ENCODE measurements around the gene ZNF333. TPM values are rescaled to one million over a fixed set of nuclear protein-coding genes. Genes with fewer than 3 reads are reported as not detected.
A peak's percentile ranks its signal among the peaks of the same experiment; 100 is the strongest.

ZNF333 gene
- total RNA-seq, 1 donor: 31.1 TPM

DNA sequence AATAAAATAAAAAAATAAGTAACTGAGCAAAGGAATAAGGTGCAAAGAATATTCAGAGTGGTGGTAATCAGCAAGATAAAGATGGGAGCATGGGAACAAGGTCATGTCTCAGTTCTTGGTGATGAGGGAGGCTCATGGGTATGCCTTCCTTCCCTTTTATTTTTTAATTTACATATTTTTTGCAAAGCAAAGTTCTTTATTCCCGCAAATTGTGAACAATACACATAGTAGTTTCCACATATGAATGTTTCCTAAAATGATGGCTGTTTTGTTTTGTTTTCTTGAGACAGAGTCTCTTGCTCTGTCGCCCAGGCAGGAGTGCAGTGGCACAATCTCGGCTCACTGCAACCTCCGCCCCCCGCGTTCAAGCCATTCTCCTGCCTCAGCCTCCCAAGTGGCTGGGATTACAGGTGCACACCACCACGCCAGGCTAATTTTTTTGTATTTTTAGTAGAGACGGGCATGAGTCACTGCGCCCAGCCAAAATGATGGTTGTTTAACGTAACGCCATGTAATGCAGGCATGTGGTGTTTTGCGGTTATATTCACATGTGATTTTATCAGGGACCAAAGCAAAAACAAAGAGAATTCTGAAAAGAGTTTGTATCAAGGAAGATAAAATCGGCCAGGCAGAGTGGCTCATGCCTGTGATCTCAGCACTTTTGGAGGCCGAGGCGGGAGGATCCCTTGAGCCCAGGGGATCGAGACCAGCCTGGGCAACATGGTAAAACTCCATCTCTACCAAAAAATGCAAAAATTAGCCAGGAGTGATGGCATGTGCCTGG, 93.0 kb downstream of the ZNF333 start:
- H2AFZ ChIP-seq (ENCODE audit: low read length): no peak overlapping the region
- H3K79me2 ChIP-seq (ENCODE audit: insufficient read depth, low read length): no peaks in the 10 kb centered on the region
- H3K4me3 ChIP-seq (ENCODE audit: insufficient read depth, low read length): no peak overlapping the region
- H3K4me2 ChIP-seq (ENCODE audit: insufficient read depth, low read length): no peak overlapping the region
- TF ChIP-seq, protein P1, sequence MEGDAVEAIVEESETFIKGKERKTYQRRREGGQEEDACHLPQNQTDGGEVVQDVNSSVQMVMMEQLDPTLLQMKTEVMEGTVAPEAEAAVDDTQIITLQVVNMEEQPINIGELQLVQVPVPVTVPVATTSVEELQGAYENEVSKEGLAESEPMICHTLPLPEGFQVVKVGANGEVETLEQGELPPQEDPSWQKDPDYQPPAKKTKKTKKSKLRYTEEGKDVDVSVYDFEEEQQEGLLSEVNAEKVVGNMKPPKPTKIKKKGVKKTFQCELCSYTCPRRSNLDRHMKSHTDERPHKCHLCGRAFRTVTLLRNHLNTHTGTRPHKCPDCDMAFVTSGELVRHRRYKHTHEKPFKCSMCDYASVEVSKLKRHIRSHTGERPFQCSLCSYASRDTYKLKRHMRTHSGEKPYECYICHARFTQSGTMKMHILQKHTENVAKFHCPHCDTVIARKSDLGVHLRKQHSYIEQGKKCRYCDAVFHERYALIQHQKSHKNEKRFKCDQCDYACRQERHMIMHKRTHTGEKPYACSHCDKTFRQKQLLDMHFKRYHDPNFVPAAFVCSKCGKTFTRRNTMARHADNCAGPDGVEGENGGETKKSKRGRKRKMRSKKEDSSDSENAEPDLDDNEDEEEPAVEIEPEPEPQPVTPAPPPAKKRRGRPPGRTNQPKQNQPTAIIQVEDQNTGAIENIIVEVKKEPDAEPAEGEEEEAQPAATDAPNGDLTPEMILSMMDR (IDR thresholded peaks at IDR 0.05; ENCODE audit: extremely low read depth, low read depth, low read length): no peak
- DNase-seq (ENCODE audit: insufficient read length, low spot score, missing footprints): peak; percentile 19
- H4K20me1 ChIP-seq (ENCODE audit: insufficient read depth, low read length): no peaks in the 10 kb centered on the region
- H3K9me3 ChIP-seq (ENCODE audit: low read depth, low read length): no peaks in the 10 kb centered on the region
- H3K4me1 ChIP-seq (ENCODE audit: insufficient read depth, low read length): peaks cover 10% of the 10 kb centered on the region
- H3K27me3 ChIP-seq (ENCODE audit: insufficient read depth, low read length): no peaks in the 10 kb centered on the region
- no peak overlapping the region for H3K27ac ChIP-seq (ENCODE audit: low read depth, low read length)
- no peaks in the 10 kb centered on the region for H3K36me3 ChIP-seq (ENCODE audit: insufficient read depth, low read length)

Other genes starting within 250 kb of the ZNF333 start
- gene PTGER1, start 214.7 kb upstream of the ZNF333 start, total RNA-seq: 0.72 and 0.88 TPM in 2 replicates
- 114 and 115 TPM in 2 replicates for gene GIPC1, start 193.9 kb upstream of the ZNF333 start, total RNA-seq
- 65.1 and 70.9 TPM in 2 replicates for gene DNAJB1, start 171.7 kb upstream of the ZNF333 start, total RNA-seq
- gene TECR, start 160.5 kb upstream of the ZNF333 start, total RNA-seq: 40.1 and 41.6 TPM in 2 replicates
- gene NDUFB7, start 118.0 kb upstream of the ZNF333 start, total RNA-seq: 219 and 227 TPM in 2 replicates
- under 0.01 TPM in 1 of 2 replicates, not detected in the other for gene CLEC17A, start 107.0 kb upstream of the ZNF333 start, total RNA-seq
- not detected in 2 replicates for gene ADGRE3, start 15.2 kb upstream of the ZNF333 start, total RNA-seq
- gene ADGRE2, start 88.5 kb downstream of the ZNF333 start, total RNA-seq: 0.59 and 0.72 TPM in 2 replicates
- not detected in 2 replicates for gene OR7A5, start 145.1 kb downstream of the ZNF333 start, total RNA-seq
- not detected in 2 replicates for gene OR7C1, start 145.1 kb downstream of the ZNF333 start, total RNA-seq
- not detected in 2 replicates for gene OR7A10, start 158.9 kb downstream of the ZNF333 start, total RNA-seq
- not detected in 2 replicates for gene OR7A17, start 196.1 kb downstream of the ZNF333 start, total RNA-seq

Measured in osteoblast (primary cell).